ENCODE results near the gene PFDN2.

The PFDN2 gene

DNA sequence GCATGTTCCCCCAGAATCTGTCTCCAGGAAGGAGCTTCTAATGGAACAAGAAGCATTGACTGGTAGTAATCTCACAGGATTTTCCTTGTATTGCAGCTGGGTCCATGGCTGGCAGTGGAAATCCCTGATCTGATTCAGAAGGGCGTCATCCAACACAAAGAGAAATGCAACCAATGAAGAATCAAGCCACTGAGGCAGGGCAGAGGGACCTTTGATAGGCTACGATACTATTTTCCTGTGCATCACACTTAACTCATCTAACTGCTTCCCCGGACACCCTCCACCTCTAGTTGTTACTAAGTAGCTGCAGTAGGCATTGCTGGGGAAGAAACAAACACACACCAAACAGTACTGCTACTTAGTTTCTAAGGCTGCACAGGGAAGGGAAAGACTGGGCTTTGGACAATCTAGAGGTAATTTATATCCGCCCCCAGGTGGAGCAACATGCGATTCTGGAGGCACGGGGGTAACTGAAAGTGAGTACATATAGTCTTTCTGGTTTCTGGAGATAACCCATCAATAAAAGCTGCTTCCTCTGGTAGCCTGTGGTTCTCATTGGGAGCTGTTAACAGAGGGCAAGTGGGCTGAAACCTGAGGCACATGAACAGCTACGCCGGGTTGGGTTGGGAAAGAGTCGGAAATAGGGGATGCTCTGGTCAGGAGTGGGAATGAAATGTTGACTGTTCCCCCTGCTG is 40.6 kb upstream of the PFDN2 start:
- H3K27ac ChIP-seq = peak overlapping the region; percentile 79
- TF ChIP-seq CTCF (conservative IDR thresholded peaks at IDR 0.05; ENCODE audit: low read depth) = no peak
- POLR2A ChIA-PET (ENCODE audit: low non-redundant PET) = interaction anchor here (0.6 kb wide), 1 partner anchor 91 kb away, joined by 4 read pairs; no protein-coding TSS in a partner anchor
- DNase-seq (ENCODE audit: low spot score) = no peak
- CTCF ChIA-PET = interaction anchor here (0.7 kb wide), 1 partner anchor 19 kb away, joined by 3 read pairs; the partner anchor contains the start of gene B4GALT3

- DNase-seq (ENCODE audit: low spot score) = no peak
- no peak for TF ChIP-seq CTCF (conservative IDR thresholded peaks at IDR 0.05; ENCODE audit: low read depth)
- ChIA-PET POLR2A (ENCODE audit: low non-redundant PET) (no interaction called here), CTCF (interaction anchor here (0.6 to 0.7 kb wide), 2 partner anchors 19 to 127 kb away, joined by 3 read pairs; partner anchors contain the start of gene B4GALT3)
- no peak overlapping the region for H3K27ac ChIP-seq
Measured at GRCh38 chr1:161157867-161158266, 40.0 kb upstream of the PFDN2 start.

- no peak for TF ChIP-seq CTCF (conservative IDR thresholded peaks at IDR 0.05; ENCODE audit: low read depth)
- peak; percentile 80 for DNase-seq (ENCODE audit: low spot score)
- POLR2A ChIA-PET (ENCODE audit: low non-redundant PET) = interaction anchor here (0.5 to 2.0 kb wide), 3 partner anchors 12 to 28 kb away, joined by 3 to 6 read pairs (median 4); partner anchors contain the start of gene PPOX
- H3K27ac ChIP-seq = peak within 1 kb of the TSS; percentile 97
- CTCF ChIA-PET = interaction anchor here (0.6 kb wide), 2 partner anchors 20 to 169 kb away, joined by 3 to 4 read pairs; no protein-coding TSS in a partner anchor
Measured at GRCh38 chr1:161153682-161154337, 36.0 kb upstream of the PFDN2 start, which contains the start of gene UFC1. UFC1 (plus strand) TSS chr1:161153978; CDS start chr1:161153998, 20 bp downstream.

- no peak for DNase-seq (ENCODE audit: low spot score)
- H3K27ac ChIP-seq = no peak overlapping the region
- no peak for TF ChIP-seq CTCF (conservative IDR thresholded peaks at IDR 0.05; ENCODE audit: low read depth)
- ChIA-PET CTCF (interaction anchor here (0.6 kb wide), 2 partner anchors 19 to 170 kb away, joined by 3 to 4 read pairs; no protein-coding TSS in a partner anchor), POLR2A (ENCODE audit: low non-redundant PET) (interaction anchor here (0.5 to 2.0 kb wide), 3 partner anchors 13 to 27 kb away, joined by 3 to 6 read pairs (median 4); partner anchors contain the start of gene PPOX)
Measured at GRCh38 chr1:161153176-161153575, 35.3 kb upstream of the PFDN2 start.

- no peak overlapping the region for H3K27ac ChIP-seq
- CTCF ChIA-PET = interaction anchor here (1.0 kb wide), 1 partner anchor 311 kb away, joined by 3 read pairs; no protein-coding TSS in a partner anchor
- no peak for DNase-seq (ENCODE audit: low spot score)
- TF ChIP-seq CTCF (conservative IDR thresholded peaks at IDR 0.05; ENCODE audit: low read depth) = no peak
- POLR2A ChIA-PET (ENCODE audit: low non-redundant PET) = no interaction called here
Measured at GRCh38 chr1:161145832-161146231, 28.0 kb upstream of the PFDN2 start.

- POLR2A ChIA-PET (ENCODE audit: low non-redundant PET) = no interaction called here
- DNase-seq (ENCODE audit: low spot score) = no peak
- no peak overlapping the region for H3K27ac ChIP-seq
- no peak for TF ChIP-seq CTCF (conservative IDR thresholded peaks at IDR 0.05; ENCODE audit: low read depth)
- CTCF ChIA-PET = interaction anchor here (0.6 to 0.7 kb wide), 5 partner anchors 20 to 1662 kb away, joined by 3 to 4 read pairs (median 3); no protein-coding TSS in a partner anchor
Measured at GRCh38 chr1:161140755-161141400, 23.0 kb upstream of the PFDN2 start.
